Measurements from ENCODE around the gene LRRC8C.

DNA sequence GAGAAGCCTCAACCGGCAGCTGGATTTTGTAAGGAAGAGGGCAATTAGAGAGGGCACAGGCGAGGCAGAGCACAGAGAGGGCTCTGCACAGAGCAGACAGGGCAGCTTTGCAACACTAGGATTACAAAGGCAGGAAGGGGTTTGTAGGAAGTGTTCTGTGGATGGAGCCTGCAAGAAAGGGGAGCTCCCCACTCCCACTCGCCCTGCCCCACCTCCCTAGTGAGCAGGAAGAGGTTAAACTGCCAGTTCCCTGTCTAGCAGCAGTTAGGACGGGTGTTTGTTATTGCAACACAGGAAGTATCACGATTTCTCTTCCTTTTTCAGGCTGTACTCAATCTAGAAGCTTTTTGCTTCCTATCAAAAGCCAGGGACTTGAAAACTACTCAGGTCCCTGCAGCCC, 124.6 kb downstream of the LRRC8C start:
- no peak for TF ChIP-seq EZH2 (IDR thresholded peaks at IDR 0.05)
- TF ChIP-seq FOXP2 (optimal IDR thresholded peaks at IDR 0.05; ENCODE audit: control extremely low read depth, extremely low read length, insufficient read depth) = no peak
- TF ChIP-seq POLR2AphosphoS5 (IDR thresholded peaks at IDR 0.05; ENCODE audit: borderline replicate concordance, low read depth, low read length) = no peak
